NCI-H2029 treated with DMSO at 0.1 percent for 48 hours (cell line): ENCODE measurements around the gene KIF6.
"Not testable (repeated sequence)": the region's sequence is repeated elsewhere in the genome, so short reads cannot be mapped to it uniquely, and the experiment has no call there.

Experiments
- DNase-seq: peaks from one replicate; lab custom pipeline; 2025; lab: John Stamatoyannopoulos, UW

Gene KIF6

GRCh38 chr6:39707962-39708683, 17.1 kb downstream of the KIF6 start:
- no peak for DNase-seq

GRCh38 chr6:39706819-39707335, 18.3 kb downstream of the KIF6 start:
- no peak for DNase-seq

GRCh38 chr6:39702265-39702664, 22.9 kb downstream of the KIF6 start:
- DNase-seq: no peak

GRCh38 chr6:39700362-39700761, 24.8 kb downstream of the KIF6 start:
- no peak for DNase-seq

- DNase-seq: no peak
Observed at GRCh38 chr6:39698789-39699188, 26.4 kb downstream of the KIF6 start.

- DNase-seq: no peak
Observed at GRCh38 chr6:39696986-39697788, 28.0 kb downstream of the KIF6 start.

- DNase-seq: no peak
Observed at GRCh38 chr6:39695447-39695846, 29.8 kb downstream of the KIF6 start.

GRCh38 chr6:39693206-39693605, 32.0 kb downstream of the KIF6 start:
- no peak for DNase-seq

- no peak for DNase-seq
Observed at GRCh38 chr6:39688494-39688893, 36.7 kb downstream of the KIF6 start.

GRCh38 chr6:39686976-39687375, 38.2 kb downstream of the KIF6 start:
- DNase-seq: no peak

GRCh38 chr6:39685938-39686337, 39.3 kb downstream of the KIF6 start:
- DNase-seq: no peak

- no peak for DNase-seq
Observed at GRCh38 chr6:39685489-39685826, 39.8 kb downstream of the KIF6 start.

- no peak for DNase-seq
Observed at GRCh38 chr6:39684790-39685488, 40.3 kb downstream of the KIF6 start.

- no peak for DNase-seq
Observed at GRCh38 chr6:39681674-39682121, 43.5 kb downstream of the KIF6 start.

GRCh38 chr6:39678914-39679313, 46.3 kb downstream of the KIF6 start:
- no peak for DNase-seq

- DNase-seq: not testable (repeated sequence)
Observed at GRCh38 chr6:39677318-39677717, 47.9 kb downstream of the KIF6 start.

GRCh38 chr6:39670519-39670918, 54.7 kb downstream of the KIF6 start:
- no peak for DNase-seq

- no peak for DNase-seq
Observed at GRCh38 chr6:39669973-39670342, 55.2 kb downstream of the KIF6 start.

- DNase-seq: no peak
Observed at GRCh38 chr6:39669207-39669972, 55.8 kb downstream of the KIF6 start.

- DNase-seq: no peak
Observed at GRCh38 chr6:39666706-39667489, 58.3 kb downstream of the KIF6 start.

- DNase-seq: no peak
Observed at GRCh38 chr6:39665861-39666260, 59.3 kb downstream of the KIF6 start.
